Fibroblast of lung (primary cell): ENCODE results near the gene ANKRD27. TPM values are rescaled to one million over a fixed set of nuclear protein-coding genes. Genes with fewer than 3 reads are reported as not detected.
"Not testable (repeated sequence)": the region's sequence is repeated elsewhere in the genome, so short reads cannot be mapped to it uniquely, and the experiment has no call there.

ENCODE experiments used
- DNase-seq, 2 donors: peaks; one replicate each; pipeline versions ENCODE4 v3.0.0 to v3.0.0-alpha.2; 2010; ENCODE audit warnings: low read depth in 2 of 2
- H2AFZ ChIP-seq: 2 replicates; pipeline ENCODE4 v1.5.1; 2012; ENCODE audit warnings: low read length, control low read depth, inconsistent platforms
- H3K27ac ChIP-seq: 2 replicates; pipeline ENCODE4 v1.5.1; 2011; ENCODE audit warnings: low read length, control low read depth; ENCODE audit not compliant: insufficient read depth
- H3K27me3 ChIP-seq: 2 replicates; pipeline ENCODE4 v1.5.1; 2011; ENCODE audit warnings: mild to moderate bottlenecking, low read length; ENCODE audit not compliant: control insufficient read depth, insufficient read depth
- H3K36me3 ChIP-seq: 2 replicates; pipeline ENCODE4 v1.5.1; 2011; ENCODE audit warnings: low read length; ENCODE audit not compliant: control insufficient read depth, insufficient read depth
- H3K4me1 ChIP-seq: 2 replicates; pipeline ENCODE4 v1.5.1; 2011; ENCODE audit warnings: low read length; ENCODE audit not compliant: control insufficient read depth, insufficient read depth; ENCODE audit errors: extremely low read depth
- H3K4me2 ChIP-seq: 2 replicates; pipeline ENCODE4 v1.5.1; 2011; ENCODE audit warnings: low read length, control low read depth; ENCODE audit not compliant: insufficient read depth; ENCODE audit errors: extremely low read depth
- H3K4me3 ChIP-seq, 4 experiments: fragments of 200-600 bp in 1 of 4; sonication (generic) in 1 of 4; replicated peaks in 1 of 4; 2 replicates each; pipeline ENCODE4 v1.5.1; 2011 to 2016; ENCODE audit warnings: low read length in 4 of 4, low read depth in 3 of 4, mild to moderate bottlenecking in 3 of 4, control low read depth in 2 of 4, inconsistent platforms in 1 of 4, mixed read lengths in 1 of 4; ENCODE audit not compliant: insufficient read depth in 1 of 4; ENCODE audit errors: control extremely low read depth in 1 of 4
- H3K79me2 ChIP-seq: 2 replicates; pipeline ENCODE4 v1.5.1; 2012; ENCODE audit warnings: mild to moderate bottlenecking, low read length, inconsistent platforms; ENCODE audit not compliant: control insufficient read depth, insufficient read depth
- H3K9ac ChIP-seq: 2 replicates; pipeline ENCODE4 v1.5.1; 2011; ENCODE audit warnings: mild to moderate bottlenecking, low read length, control low read depth; ENCODE audit not compliant: insufficient read depth
- H3K9me3 ChIP-seq: 2 replicates; pipeline ENCODE4 v1.5.1; 2012; ENCODE audit warnings: low read depth, low read length; ENCODE audit not compliant: control insufficient read depth, insufficient read depth
- H4K20me1 ChIP-seq: 2 replicates; pipeline ENCODE4 v1.5.1; 2011; ENCODE audit warnings: low read length; ENCODE audit not compliant: control insufficient read depth, insufficient read depth; ENCODE audit errors: extremely low read depth
- CTCF ChIP-seq, 2 donors: IDR thresholded peaks in 1 of 2; conservative IDR thresholded peaks in 1 of 2; 1 replicate in 1 of 2; 2 replicates in 1 of 2; pipeline ENCODE4 v1.5.1; 2011 to 2012; ENCODE audit warnings: low read length in 2 of 2, control low read depth in 1 of 2, inconsistent platforms in 1 of 2, low read depth in 1 of 2, mild to moderate bottlenecking in 1 of 2
- EZH2 ChIP-seq: IDR thresholded peaks from 2 replicates; pipeline ENCODE4 v1.5.1; 2012; ENCODE audit warnings: low read length, control low read depth, mild to moderate bottlenecking; ENCODE audit errors: missing control alignments
- polyA plus RNA-seq, 2 donors: library from polyadenylated mRNA; depleted of rRNA in 1 of 2; stranded (reverse) in 1 of 2; unstranded in 1 of 2; fragments of >200 nt; gene quantifications; 2 replicates each; pipeline ENCODE4 v1.2.1, GENCODE V29; 2011 to 2012; ENCODE audit warnings: missing spikeins in 1 of 2
- total RNA-seq: library from RNA; depleted of rRNA; stranded (reverse); fragments of >200 nt; gene quantifications from 2 replicates; pipeline ENCODE4 v1.2.1, GENCODE V29; 2014

ANKRD27 gene
- total and polyA plus RNA-seq, 2 donors (not counting 1 experiment from before 2014, with no cell fraction given): 29.7 to 38.3 TPM

GRCh38 chr19:32719611-32720059, 44.7 kb upstream of the ANKRD27 start, which contains the start of gene TDRD12:
Gene TDRD12 (plus strand): TSS chr19:32719767. CDS start chr19:32720073, 306 bp downstream.
- H3K4me3 ChIP-seq: no peak within 1 kb of the TSS
- no peaks in the 10 kb centered on the region for H3K4me1 ChIP-seq
- no peak within 1 kb of the TSS for H3K4me2 ChIP-seq
- no peaks in the 10 kb centered on the region for H3K79me2 ChIP-seq
- no peaks in the 10 kb centered on the region for H3K9me3 ChIP-seq
- H3K27ac ChIP-seq: no peak within 1 kb of the TSS
- H4K20me1 ChIP-seq: no peaks in the 10 kb centered on the region
- no peak for DNase-seq
- H3K36me3 ChIP-seq: peaks cover 3% of the 10 kb centered on the region
- H3K9ac ChIP-seq: no peak within 1 kb of the TSS
- TF ChIP-seq EZH2: no peak
- no peaks in the 10 kb centered on the region for H3K27me3 ChIP-seq
- no peak within 1 kb of the TSS for H2AFZ ChIP-seq

GRCh38 chr19:32718286-32718685, 43.3 kb upstream of the ANKRD27 start:
- no peak for TF ChIP-seq CTCF (conservative IDR thresholded peaks at IDR 0.05 in 1 of 2, IDR thresholded peaks at IDR 0.05 in 1 of 2; ENCODE audit: low read depth in 1 of 2, low read length in 2 of 2)
- no peak for TF ChIP-seq EZH2
- no peaks in the 10 kb centered on the region for H3K4me1 ChIP-seq
- H2AFZ ChIP-seq: no peak overlapping the region
- no peak overlapping the region for H3K4me2 ChIP-seq
- H3K9ac ChIP-seq: no peak overlapping the region
- H3K36me3 ChIP-seq: peaks cover 3% of the 10 kb centered on the region
- no peaks in the 10 kb centered on the region for H3K79me2 ChIP-seq
- no peak for DNase-seq
- H3K9me3 ChIP-seq: no peaks in the 10 kb centered on the region
- no peaks in the 10 kb centered on the region for H4K20me1 ChIP-seq
- H3K27ac ChIP-seq: no peak overlapping the region
- H3K4me3 ChIP-seq: no peak overlapping the region
- no peaks in the 10 kb centered on the region for H3K27me3 ChIP-seq

- H3K79me2 ChIP-seq: no peaks in the 10 kb centered on the region
- DNase-seq: no peak
- no peaks in the 10 kb centered on the region for H3K9me3 ChIP-seq
- H3K4me3 ChIP-seq: no peak overlapping the region
- H4K20me1 ChIP-seq: no peaks in the 10 kb centered on the region
- TF ChIP-seq EZH2: no peak
- no peak for TF ChIP-seq CTCF (conservative IDR thresholded peaks at IDR 0.05 in 1 of 2, IDR thresholded peaks at IDR 0.05 in 1 of 2; ENCODE audit: low read depth in 1 of 2, low read length in 2 of 2)
- H3K4me2 ChIP-seq: no peak overlapping the region
- no peak overlapping the region for H3K27ac ChIP-seq
- H3K4me1 ChIP-seq: no peaks in the 10 kb centered on the region
- no peak overlapping the region for H2AFZ ChIP-seq
- peaks cover 3% of the 10 kb centered on the region for H3K36me3 ChIP-seq
- H3K27me3 ChIP-seq: no peaks in the 10 kb centered on the region
- H3K9ac ChIP-seq: no peak overlapping the region
These were observed 42.5 kb upstream of the ANKRD27 start for GRCh38 chr19:32717496-32717895.

GRCh38 chr19:32716203-32716602, 41.2 kb upstream of the ANKRD27 start:
- H2AFZ ChIP-seq, H3K4me1 ChIP-seq, H3K9me3 ChIP-seq, H3K27me3 ChIP-seq, H3K27ac ChIP-seq, DNase-seq, H4K20me1 ChIP-seq, H3K4me3 ChIP-seq, H3K79me2 ChIP-seq, H3K36me3 ChIP-seq, H3K9ac ChIP-seq, H3K4me2 ChIP-seq: not testable (repeated sequence)
